NCI-H2196 treated with DMSO at 0.1 percent for 48 hours (cell line): ENCODE measurements around the gene CPSF3.

Experiments
- DNase-seq: peaks from one replicate; lab custom pipeline; 2025; ENCODE audit not compliant: unreplicated experiment; lab: John Stamatoyannopoulos, UW

The CPSF3 gene

DNA sequence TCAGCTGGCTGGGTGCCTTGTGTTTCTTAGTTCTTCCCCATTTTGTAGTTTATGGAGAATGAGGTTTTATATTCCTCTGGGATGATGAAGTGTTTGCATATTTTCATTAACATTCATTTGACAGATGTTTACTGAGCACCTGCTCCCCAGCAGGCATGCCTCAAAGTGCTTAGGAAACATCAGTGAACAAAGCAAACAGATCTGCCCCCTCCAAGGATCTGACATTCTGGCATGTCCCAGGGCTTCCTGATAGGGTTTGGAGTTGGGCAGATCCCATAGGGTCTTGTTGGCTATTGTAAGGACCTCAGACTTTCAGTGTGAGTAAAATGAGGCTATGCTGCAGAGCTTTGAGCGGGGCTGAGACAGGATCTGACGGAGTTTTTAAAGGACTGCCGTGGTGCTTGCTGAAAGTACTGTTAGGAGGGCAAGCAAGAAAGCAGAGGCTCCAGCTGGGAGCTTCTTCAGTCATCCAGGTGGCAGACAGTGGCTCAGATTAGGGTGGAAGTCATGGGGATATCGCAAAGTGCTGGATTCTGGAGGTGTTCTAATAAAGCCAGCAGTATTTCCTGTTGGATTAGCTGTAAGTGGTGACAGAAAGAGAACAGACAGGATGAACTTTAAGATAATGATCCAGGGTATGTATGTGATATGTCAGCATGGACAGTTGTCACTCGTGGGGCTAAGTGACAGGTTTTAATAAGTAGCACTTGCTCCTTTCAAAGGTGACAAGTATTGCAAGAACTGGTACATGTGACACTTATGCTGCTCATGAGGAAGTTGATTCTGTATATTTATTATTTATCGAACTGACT lies 39.6 kb downstream of the CPSF3 start:
- DNase-seq, result peak; percentile 20

DNA sequence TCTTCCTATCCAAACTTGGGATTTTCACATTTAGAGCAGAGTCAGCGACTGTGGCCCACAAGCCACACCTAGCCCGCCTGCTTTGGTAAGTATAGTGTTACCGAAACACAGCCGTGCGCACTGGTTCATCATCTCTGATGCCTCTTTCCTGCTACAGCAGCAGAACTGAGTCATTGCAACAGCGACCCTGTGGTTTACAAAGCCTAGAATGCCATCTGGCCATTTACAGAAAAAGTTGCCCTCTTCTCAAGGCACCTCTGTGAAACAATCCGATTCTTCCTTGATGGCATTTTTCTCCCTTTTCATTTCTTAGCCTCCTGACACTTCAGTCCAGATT lies 40.2 kb downstream of the CPSF3 start:
- no peak for DNase-seq

DNA sequence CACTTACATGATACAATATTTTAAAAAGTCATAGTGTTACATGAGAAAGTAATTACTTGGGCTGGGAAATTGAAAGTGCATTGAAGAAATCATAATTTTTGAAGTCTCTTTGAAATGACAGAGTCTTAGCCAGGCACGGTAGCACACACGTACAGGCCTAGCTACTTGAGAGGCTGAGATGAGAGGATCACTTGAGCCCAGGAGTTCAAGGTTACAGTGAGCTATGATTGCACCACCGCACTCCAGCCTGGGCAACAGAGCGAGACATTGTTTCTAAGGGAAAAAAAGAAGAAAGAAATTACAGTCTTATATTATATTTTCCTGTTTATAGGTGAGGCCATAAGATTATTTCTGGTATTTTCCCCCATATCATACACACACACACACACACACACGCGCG lies 41.7 kb downstream of the CPSF3 start:
- no peak for DNase-seq

DNA sequence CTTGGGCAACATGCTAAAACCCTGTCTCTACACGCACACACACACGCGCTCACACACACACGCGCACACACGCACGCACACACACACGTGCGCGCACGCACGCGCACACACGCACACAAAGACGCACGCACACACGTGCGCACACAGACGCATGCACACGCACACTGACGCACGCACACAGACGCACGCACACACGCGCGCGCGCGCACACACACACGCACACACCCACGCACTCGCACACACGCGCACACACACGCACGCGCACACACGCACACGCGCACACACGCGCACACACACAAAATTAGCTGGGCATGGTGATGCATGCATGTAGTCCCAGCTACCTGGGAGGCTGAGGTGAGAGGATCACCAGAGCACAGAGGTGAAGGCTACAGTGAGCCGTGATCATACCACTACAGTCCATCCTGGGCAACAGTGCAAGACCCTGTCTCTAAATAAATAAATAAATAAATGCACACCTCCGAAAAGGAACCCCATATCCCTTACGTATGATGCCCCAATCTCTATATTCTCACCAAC lies 42.8 kb downstream of the CPSF3 start:
- DNase-seq, result no peak

DNA sequence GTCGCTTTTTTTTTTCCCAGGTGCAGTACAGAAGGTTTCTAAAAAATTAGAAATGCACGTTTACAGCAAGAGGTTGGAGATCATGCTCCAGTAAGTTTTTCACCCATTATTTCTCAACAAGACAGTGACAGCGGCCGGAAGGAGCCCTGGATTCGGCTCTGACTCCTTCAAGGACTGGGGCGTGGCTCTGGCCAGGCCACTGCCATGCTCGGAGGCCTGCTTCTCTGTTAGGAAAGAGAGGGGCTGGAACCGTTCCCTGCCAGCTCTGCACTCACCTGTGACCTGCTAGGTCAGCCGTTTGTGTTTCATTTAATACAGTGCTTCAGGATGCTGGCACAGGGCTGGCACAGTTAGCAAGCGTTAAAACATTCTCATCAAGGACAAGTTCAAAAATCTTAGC lies 44.2 kb downstream of the CPSF3 start:
- no peak for DNase-seq

DNA sequence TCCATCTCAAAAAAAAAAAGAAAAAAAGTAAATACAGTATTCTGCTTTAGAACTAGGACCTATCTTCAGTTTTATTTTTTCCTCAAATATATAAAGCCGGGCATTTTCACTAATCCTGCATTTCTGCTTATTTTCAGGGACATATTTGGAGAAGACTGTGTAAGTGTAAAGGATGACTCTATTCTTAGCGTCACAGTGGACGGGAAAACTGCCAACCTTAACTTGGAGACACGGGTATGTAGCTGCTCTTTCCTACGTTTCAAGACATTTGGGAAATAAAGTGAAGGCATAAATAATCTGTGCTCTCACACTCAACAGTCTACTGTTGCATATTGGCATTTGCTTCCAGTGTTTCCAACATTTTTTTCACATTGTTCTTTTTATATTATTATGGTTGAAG lies 47.8 kb downstream of the CPSF3 start:
- no peak for DNase-seq

DNA sequence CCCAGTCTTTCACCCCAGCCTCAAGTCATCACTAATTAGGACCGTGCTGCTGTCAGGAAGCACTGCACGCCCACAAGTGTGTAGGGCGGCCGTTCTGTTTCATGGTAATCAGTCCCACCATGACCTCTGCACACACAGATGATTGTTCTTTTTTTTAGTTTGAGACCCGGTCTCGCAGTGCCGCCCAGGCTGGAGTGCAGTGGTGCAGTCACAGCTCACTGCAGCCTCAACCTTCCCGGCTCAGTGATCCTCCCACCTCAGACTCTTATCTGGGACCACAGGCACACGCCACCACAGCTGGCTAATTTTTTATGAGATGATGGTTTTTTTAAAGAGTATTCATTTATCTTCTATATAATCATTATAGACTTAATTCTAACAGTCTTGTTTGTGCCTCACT lies 49.1 kb downstream of the CPSF3 start:
- DNase-seq, result no peak

DNA sequence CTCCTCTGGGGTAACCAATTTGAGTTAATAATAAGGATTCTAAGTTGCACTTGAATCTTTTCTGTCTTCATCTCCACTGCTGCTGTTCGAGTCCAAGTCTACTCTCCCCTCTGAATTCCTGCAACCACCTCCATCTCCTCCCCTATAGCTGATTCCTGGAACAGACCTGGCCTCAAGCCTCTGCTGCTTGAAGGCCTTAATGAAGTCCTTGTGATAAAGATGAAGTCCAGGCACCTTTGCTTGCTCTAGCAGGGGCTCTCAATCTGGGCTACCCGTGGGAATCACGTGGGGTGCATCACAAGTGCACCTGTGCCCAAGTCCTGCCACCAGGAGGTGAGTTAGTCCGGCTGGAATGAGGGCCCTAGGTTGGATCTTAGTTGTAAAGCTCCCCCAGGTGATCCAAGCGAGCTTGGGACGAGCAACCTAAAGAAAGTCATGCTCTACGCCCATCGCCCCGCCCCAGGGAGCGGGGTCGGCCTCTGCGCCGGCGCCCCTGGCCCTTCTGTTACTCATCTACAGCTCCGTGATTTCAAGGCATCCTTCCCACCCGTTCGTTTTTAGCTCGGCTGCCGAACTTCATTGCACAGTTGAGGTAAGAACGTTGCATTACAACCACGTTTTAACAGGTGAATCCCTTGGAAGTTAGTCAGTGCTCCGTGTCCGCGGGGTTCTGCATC lies 50.0 kb downstream of the CPSF3 start:
- no peak for DNase-seq

DNA sequence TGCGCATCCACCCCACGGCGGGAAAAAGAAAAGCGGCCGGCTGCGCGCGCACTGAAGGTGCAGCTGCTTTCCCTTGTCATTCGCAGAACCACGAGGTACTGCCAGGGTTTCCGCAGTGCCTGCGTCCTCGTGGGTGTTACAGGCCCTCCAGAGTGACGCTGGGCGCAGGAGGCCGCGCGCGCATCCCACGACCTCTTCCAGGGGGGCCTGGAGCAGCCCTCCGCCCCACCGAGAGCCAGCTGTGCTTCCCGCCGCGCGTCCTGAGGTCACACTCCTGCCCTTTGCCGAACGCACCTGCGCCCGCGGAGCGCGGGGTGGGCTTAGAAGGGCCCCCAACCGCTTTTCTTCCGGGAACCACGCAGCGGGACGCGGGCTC lies 50.5 kb downstream of the CPSF3 start:
- no peak for DNase-seq

DNA sequence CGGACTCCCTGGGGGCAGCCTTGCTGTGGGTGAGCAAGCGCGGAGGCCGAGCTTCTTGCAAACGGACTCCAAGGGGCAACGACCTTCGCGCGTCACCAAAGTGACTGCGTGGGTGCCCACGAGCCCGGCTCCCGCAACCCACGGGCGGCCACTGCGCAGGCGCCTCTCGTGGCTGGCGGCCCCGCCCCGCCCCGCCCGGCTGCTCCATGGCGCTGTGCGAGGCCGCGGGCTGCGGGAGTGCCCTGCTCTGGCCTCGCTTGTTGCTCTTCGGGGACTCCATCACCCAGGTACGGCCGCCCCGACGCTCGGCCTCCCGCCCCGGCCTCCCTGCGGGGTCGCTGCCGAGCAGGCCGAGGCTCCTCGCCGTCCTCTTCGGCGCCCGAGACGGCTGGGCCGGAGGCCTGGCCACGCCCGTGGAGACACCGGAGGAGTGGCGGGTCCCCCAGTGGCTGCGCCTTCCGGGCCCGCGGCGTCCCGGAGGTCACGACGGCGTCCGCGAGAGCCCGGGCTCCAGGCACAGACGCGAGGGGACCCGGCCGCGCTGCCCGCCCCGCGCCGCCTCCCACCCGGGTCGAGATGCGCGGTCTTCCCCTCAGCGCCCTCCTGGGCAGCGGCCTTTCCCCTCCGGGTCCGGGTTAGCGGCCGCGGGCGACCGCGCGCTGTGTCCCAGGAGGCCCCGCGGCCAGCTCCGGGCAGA lies 51.1 kb downstream of the CPSF3 start, which contains the start of gene IAH1:
TSS of gene IAH1 (plus strand) at position 191 of the 697 bp plus-strand sequence. CDS start at position 207, 16 bp downstream.
- peak; percentile 9 for DNase-seq

DNA sequence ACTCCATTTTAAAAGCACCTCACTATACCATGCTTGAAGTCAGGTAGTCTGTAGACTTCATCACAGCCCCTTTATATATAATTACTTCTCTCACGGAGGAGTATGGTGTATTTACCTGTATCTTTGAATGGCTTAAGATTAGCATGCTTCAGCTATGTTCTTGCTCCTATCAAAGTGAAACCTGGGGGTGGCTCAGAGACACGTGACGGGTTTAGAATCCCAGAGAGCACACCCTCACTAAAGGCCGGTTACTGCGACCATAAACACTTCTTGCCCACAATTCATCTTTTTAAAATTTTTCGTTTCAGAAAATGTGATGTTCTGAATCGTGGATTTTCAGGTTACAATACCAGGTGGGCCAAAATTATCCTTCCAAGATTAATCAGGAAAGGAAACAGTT lies 54.5 kb downstream of the CPSF3 start:
- DNase-seq, result no peak

DNA sequence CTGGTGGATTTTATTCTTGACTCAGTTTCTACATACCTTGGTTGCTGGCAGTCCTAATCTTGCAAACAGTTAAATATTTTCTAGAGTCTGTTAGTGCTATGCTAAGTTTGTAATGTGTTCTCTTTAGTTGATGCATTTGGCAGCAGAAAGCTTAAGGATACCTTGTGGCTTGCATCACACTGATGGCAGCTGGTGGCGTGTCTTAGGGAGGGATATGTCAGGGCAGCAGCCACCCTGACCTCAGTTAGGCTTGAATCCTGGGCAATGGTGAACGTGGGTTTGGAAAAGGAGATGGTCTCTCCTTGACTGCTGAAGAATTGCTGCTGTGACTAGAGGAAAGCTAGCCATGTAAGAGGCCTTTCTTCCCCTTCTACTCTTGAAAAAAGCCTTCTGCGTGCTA lies 55.1 kb downstream of the CPSF3 start:
- no peak for DNase-seq

DNA sequence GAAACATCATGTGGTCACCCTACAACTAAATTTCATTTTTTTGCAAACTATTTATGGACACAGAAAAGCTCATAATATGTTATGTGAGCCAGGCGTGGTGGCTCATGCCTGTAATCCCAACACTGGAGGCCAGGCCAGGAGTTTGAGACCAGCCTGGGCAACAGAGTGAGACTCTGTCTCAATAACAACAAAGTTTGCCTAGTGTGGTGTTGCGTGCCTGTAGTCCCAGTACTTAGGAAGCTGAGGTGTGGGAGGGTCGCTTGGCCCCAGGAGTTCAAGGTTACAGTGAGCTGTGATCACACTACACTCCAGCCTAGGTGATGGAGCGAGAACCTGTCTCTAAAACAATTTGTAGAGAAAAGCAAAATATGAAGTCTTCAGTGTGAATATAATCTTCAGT lies 56.7 kb downstream of the CPSF3 start:
- no peak for DNase-seq

DNA sequence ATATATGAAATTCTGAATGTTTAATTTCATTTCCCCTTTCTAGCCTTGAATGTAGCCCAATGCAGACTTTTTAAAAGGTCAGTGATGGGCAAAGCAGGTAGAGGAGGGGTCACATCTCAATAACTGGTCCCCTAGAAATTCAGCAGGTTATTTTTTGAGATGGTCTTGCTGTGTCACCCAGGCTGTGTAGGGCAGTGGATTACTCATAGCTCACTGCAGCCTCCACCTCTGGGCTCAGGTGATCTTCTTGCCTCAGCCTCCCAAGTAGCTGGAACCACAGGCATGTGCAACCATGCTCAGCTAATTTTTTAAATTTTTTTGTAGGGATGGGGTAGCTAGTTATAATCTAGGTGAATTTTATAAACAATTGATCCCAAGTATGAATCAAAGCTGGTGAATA lies 59.7 kb downstream of the CPSF3 start:
- DNase-seq, result no peak

DNA sequence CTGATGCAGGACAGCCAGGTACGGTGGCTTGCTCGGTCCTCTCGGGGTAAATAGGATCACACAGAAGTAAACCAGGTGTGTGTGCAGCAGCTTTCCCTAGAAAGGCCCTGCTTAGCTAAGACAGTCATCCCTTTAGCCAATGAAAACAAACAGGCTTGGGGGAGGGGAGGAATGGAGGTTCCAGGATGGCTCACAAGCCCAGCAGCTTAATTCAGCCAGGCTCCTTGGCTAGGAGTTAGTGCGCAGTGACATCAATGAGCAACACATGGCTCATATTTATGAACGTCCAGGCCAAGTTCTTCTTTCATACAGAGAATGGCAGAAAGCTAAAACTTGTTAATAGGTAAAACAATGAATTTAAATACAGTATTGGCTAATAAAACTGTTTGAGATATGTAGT lies 61.1 kb downstream of the CPSF3 start:
- no peak for DNase-seq

DNA sequence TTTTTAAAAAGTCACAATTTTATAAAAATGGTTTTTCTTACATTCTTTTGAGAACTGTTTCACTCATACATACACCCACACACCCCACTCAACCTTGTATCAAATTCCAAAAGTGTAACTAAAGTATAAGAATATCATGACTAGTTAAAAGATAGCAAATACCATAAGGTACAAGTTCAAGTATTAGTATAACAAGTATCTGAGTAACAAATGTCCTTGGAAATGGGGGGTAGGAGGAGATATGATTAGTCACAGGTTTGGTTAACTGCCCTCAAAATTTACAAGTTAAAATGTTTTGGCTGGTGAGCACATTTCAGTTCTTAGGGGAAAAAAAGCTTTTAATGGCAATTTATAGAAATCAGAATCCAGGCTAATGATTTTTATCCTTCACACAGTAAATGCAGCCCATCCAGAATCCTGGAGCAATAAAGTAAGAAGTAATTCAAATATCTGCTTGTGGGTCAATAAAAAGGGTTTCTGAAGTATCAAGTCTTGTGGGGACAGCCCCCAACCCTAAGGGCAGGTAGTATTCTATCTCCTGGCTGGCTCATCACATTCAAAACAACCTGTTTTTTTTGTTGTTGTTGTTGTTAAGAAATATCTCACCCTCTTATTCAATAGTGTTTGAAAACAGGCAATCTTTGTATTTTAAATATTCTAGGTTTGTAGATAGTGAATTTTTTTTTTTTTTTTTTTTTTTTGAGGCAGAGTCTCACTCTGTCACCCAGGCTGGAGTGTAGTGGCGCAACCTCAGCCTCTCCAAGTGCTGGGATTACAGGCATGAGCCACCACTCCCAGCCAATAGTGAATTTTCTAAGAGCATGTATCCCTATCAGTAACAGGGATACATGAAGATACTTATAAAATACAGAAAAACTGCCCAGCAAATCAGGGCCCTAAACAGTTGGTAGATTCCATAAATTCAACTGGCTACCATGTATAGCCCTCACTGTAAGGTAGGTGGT lies 65.4 kb downstream of the CPSF3 start:
- DNase-seq, result no peak

DNA sequence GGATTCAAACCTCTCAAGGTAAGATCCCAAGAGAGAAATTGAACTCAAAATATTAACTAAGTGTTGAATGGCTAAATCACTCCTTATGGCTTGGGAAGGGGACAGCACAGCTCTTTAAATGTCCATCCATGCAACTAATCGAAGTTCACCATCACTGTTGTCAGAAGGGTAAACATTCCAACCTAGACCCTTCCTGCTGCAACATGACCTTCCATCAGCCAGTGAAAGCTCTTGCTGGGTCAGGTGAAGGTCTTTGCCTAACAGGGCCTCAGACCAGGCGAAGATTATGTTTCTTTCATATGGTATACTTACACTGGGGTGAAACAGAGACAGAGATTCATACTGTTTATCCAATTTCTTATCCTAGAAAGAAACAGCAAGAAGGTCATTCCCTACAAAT lies 67.3 kb downstream of the CPSF3 start:
- DNase-seq, result no peak

DNA sequence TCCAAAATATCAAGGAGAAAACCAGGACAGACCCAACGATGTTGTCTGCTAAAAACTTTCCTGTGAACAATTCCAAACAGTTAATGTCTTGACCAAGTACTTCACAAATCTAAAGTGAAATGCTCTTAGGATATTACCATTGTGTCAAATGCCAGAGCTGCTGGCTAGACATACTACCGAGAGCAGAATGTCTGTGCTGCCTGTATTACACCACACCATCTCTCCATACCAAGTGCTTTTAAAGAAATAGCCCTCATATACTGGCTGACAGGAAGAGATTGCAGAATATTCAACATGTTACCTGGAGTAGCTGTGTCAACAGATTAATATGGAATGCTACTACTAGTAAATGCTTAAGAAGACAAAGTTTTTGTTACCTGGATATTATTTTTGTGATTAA lies 69.5 kb downstream of the CPSF3 start:
- no peak for DNase-seq

DNA sequence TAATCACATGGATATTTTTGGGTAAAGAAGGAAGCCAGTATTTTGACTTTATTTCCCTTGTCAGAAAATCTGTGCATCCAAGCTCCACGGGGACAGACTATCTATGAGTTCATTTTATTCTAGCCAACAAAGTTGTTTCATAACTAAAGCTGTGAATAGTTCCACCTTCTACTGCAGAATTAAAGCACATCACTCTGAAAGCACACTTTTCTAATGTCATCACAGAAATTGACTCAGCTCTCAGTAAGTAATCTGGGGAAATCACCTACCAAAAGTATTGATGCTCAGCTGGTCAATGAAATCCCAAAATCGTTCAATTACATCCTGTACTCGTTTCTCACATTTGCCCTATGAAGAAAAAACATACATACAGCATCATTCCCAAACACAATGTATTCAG lies 70.0 kb downstream of the CPSF3 start:
- DNase-seq, result no peak

DNA sequence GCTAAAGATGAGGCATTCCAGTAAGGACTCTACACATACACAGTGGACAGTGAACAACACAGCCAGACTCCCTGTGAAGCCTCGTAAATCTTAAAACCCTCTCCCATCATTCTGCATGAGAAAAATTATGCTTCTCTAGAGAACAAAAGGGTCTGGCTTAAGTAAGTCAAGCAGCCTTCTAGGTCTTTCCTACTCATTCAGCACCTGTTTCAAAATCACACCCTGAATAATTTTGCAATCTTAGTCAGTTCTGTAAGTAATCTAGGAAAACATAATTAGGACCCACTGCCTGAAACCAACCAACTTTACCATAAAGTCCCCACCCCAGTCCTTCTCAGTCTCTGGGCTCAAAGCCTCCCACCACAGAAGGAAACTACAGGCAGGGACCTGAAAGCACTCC lies 70.6 kb downstream of the CPSF3 start:
- DNase-seq, result no peak

DNA sequence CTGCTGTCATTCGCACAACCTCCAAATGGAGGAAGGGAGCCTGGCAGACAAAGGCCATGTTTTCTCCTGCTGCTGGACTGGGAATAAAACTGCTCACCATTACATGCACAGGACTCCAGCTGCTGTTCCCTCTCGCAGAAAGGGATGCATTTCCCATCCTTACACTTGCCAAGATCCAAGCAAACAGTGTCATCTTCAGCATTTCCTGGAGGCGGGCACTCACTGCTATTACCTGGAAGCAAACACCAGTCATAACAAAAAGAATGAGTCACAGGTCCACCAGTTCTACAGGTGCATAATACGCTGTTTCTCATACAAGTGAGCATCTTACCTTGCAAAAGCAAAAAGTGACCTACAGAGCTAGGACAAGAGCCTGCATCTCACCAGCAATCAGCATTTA lies 73.6 kb downstream of the CPSF3 start:
- DNase-seq, result peak; percentile 77
